Stimulated activated CD8-positive, alpha-beta memory T cell treated with anti-CD3 and anti-CD28 coated beads, Interleukin-4, amount 100 ng/mL, for 4 hours (primary cell): ENCODE measurements around the gene SLCO4C1.

Experiments used
- DNase-seq, 2 donors: peaks; one replicate each; pipeline ENCODE4 v3.0.0-alpha.2; 2020; ENCODE audit warnings: low read depth in 2 of 2, low spot score in 1 of 2

SLCO4C1 gene

GRCh38 chr5:102271759-102272158 lies 24.3 kb downstream of the SLCO4C1 start:
- no peak for DNase-seq

GRCh38 chr5:102270036-102270435 lies 26.0 kb downstream of the SLCO4C1 start:
- DNase-seq, result no peak

GRCh38 chr5:102262688-102263087 lies 33.4 kb downstream of the SLCO4C1 start:
- DNase-seq, result no peak

- no peak for DNase-seq
Measured at GRCh38 chr5:102249381-102249780, 46.7 kb downstream of the SLCO4C1 start.

DNA sequence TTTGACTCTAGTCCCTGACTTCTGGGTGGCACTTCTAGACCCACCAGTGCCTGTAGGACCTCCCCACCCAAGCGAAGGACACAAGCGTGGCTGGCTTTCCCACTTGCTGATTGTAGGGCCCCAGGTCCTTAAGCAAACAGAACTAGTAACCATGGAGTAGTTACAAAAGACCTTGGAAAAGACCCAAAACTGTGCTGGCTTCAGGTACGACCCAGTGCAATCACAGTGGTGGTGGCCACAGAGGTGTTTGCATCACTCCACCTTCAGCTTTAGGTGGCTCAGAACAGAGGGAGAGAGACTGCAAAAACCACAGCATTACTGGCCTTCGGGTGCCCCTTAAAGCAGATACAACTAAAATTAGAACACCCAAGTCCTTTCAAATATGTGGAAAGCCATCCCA lies 52.9 kb downstream of the SLCO4C1 start:
- no peak for DNase-seq

- no peak for DNase-seq
Measured at GRCh38 chr5:102241809-102242421, 54.2 kb downstream of the SLCO4C1 start.

GRCh38 chr5:102231693-102232619 lies 64.1 kb downstream of the SLCO4C1 start:
- DNase-seq, result no peak

DNA sequence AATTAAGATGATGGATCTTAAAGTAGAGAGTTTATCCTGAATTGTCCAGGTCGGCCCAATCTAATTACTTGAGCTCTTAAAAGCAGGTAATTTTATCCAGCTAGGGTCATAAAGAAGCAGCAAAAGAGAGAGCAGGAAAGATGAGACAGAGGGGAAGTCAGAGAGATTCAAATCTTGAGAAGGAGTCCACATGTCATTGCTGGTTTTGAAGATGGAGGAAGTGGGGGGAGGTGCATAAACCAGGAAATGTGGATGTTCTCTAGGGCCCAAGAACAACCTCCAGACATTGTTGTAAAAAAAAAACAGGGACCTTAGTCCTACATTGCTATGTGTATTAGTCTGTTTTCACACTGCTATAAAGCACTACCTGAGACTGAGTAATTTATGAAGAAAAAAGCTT lies 66.4 kb downstream of the SLCO4C1 start:
- DNase-seq, result no peak

DNA sequence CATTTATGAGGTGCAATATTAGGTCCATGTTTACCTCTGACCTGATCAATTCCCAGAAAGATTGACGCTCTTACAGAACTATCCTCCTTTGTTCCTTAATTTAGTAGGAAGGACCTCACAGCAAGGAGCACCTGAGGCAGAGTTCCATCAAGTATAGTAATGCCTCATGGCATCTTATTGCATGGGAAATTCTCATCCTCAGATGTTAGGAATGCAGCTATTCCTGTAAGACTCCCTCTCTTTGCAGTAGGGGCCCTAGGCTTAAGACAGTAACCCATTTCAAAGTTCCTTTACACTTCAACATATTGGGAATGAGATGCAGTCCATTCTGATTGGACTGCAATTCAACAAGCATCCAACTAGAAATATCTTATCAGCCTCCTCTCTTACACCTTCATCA lies 69.8 kb downstream of the SLCO4C1 start:
- DNase-seq, result no peak

DNA sequence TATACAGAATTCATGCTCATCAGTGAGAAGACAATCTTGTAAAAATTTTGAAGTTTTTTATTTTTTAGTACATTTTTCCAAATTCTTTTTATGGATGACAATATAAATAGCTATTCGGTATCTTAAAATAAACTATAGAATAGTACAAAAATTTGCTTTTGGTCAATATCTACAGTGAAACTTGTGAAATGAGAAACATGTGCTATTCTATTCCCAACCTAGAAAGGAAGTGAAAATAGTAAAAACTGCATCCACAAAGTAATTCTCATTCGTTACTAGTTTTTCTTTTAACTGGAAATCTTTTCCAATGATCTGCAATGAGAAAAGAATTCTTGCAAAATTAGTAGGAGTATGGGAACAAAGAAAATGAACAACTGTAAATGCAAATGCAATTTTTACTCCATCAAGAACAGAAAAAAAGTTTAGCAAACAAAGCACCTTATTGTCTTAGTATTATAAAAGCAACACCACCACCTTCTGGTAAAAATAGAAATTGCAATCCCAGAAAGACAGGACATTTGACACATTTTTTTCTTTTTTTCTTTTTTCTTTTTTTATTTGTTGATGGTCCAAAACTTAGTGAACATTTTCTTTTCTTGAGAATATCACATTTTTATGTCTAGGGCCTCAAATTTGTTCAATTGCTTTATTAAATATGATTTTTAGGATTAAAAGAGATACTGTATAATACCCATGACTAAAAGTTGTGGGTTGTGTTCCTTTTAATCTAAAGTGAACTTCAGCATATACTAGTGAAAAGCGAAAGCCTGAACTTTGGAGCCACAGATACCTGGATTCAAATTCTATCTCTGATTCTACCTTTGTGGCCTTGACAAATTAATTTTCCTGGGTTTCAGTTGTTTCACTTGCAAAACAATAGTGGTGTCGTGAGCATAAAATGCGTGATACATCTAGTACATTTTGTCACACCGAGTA lies 72.3 kb downstream of the SLCO4C1 start:
- no peak for DNase-seq

DNA sequence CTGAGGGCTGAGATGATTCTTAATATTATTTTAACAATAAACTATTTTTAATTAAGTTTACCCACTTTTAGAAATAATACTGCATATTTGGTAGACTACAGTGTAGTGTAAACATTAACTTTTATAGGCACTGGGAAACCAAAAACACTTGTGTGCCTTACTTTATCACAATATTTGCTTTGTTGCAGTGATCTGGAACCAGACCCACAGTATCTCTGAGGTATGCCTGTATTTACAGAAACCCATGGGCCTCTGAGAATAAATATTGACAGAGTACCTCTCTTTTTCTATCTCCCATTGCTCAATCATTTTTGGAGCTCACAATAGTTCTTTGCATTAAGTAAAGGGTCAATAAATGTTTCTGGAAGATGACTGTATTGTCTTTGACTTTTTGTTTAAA lies 73.3 kb downstream of the SLCO4C1 start:
- no peak for DNase-seq

DNA sequence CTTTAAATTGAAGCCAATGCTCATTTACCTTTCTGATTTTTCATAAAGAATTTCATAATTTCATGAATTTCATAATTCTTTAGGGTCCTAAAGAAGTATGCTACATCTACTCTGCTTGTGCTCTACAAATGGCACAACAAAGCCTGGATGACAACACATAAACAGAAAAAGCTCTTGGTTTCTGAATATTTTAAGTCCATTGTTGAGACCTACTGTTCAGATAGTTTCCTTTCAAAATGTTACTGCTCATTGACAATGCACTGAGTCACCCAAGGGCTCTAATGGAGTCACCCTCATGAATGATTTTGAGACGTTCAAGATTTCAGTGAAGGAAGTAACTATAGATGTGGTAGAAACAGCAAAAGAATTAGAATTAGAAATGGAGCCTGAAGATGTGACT lies 74.1 kb downstream of the SLCO4C1 start:
- no peak for DNase-seq

- no peak for DNase-seq
Measured at GRCh38 chr5:102218159-102218558, 77.9 kb downstream of the SLCO4C1 start.

- DNase-seq, result no peak
Measured at GRCh38 chr5:102216678-102217077, 79.4 kb downstream of the SLCO4C1 start.

DNA sequence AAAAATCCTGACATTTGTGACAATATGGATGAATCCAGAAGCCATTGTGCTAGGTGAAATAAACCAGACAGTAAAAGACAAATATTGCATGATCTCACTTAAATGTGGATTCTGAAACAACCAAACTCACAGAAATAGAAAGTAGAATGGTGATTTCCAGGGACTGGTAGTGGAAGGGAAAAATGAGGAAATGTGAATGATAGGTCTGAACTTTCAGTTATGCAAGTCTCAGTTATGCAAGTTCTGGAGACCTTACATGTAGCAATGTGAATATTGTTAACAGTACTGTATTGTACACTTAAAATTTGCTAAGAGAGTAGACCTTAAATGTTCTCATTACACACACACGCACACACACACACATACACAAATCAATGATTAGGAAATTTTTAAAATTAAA lies 84.9 kb downstream of the SLCO4C1 start:
- no peak for DNase-seq

- DNase-seq, result no peak
Measured at GRCh38 chr5:102200861-102201260, 95.2 kb downstream of the SLCO4C1 start.

DNA sequence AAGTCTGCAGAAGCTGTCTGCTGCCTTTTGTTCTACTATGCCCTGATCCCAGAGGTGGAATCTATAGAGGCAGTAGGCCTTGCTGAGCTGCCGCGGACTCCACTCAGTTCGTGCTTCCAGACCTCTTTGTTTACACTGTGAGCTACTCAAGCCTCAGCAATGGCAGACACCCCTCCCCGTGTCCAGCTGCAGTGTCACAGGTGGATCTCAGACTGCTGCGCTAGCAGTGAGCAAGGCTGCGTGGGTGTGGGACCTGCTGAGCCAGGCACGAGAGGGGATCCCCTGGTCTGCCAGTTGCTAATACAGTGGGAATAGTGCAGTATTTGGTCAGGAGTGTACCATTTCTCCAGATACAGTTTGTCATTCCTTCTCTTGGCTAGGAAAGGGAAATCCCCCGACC lies 99.6 kb downstream of the SLCO4C1 start:
- DNase-seq, result no peak
